Upper lobe of left lung (tissue), 4 donors: ENCODE data around the gene FAM187B.

ENCODE experiments used
- POLR2AphosphoS5 ChIP-seq, 2 donors: sonication (generic); formaldehyde crosslinking; IDR thresholded peaks; one replicate each; pipeline ENCODE4 v1.5.1; 2017; ENCODE audit warnings: antibody characterized with exemption in 2 of 2
- TF ChIP-seq, protein P1 (sequence below), 6 experiments: fragments of 450-650 bp in 4 of 6; fragments of 200-600 bp in 2 of 6; sonication (generic) in 2 of 6; IDR thresholded peaks; one replicate each; pipeline ENCODE4 v1.5.1; 2016 to 2019; ENCODE audit warnings: antibody characterized with exemption in 6 of 6

- TF ChIP-seq, protein P1, sequence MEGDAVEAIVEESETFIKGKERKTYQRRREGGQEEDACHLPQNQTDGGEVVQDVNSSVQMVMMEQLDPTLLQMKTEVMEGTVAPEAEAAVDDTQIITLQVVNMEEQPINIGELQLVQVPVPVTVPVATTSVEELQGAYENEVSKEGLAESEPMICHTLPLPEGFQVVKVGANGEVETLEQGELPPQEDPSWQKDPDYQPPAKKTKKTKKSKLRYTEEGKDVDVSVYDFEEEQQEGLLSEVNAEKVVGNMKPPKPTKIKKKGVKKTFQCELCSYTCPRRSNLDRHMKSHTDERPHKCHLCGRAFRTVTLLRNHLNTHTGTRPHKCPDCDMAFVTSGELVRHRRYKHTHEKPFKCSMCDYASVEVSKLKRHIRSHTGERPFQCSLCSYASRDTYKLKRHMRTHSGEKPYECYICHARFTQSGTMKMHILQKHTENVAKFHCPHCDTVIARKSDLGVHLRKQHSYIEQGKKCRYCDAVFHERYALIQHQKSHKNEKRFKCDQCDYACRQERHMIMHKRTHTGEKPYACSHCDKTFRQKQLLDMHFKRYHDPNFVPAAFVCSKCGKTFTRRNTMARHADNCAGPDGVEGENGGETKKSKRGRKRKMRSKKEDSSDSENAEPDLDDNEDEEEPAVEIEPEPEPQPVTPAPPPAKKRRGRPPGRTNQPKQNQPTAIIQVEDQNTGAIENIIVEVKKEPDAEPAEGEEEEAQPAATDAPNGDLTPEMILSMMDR (IDR thresholded peaks at IDR 0.05): no peak
- no peak for TF ChIP-seq POLR2AphosphoS5 (IDR thresholded peaks at IDR 0.05)
Measured at GRCh38 chr19:35219008-35219407, 9.5 kb downstream of the FAM187B start.
